Nephron (organoid): ENCODE measurements around the gene MTCH1.
A peak's percentile ranks its signal among the peaks of the same experiment; 100 is the strongest.

ENCODE experiments used
- H3K27ac Mint-ChIP-seq, 3 experiments: 2 replicates each; pipeline ENCODE4 v1.8.0; 2020; ENCODE audit warnings: mixed read lengths in 3 of 3, mild to moderate bottlenecking in 2 of 3, moderate library complexity in 1 of 3
- H3K27me3 Mint-ChIP-seq: 2 replicates; pipeline ENCODE4 v1.8.0; 2021; ENCODE audit warnings: low read depth, mild to moderate bottlenecking, moderate library complexity, mixed read lengths
- H3K36me3 Mint-ChIP-seq: 2 replicates; pipeline ENCODE4 v1.8.0; 2020; ENCODE audit warnings: low read depth, mixed read lengths
- H3K4me1 Mint-ChIP-seq: 2 replicates; pipeline ENCODE4 v1.8.0; 2020; ENCODE audit warnings: mixed read lengths
- H3K4me3 Mint-ChIP-seq, 3 experiments: 2 replicates each; pipeline ENCODE4 v1.8.0; 2020; ENCODE audit warnings: mild to moderate bottlenecking in 3 of 3, mixed read lengths in 3 of 3, moderate library complexity in 2 of 3
- H3K9me3 Mint-ChIP-seq: 2 replicates; pipeline ENCODE4 v1.8.0; 2020; ENCODE audit warnings: mixed read lengths
- TF ChIP-seq, protein P1 (sequence below), 3 experiments: fragments of 200-600 bp; sonication (generic); IDR thresholded peaks; one replicate each; pipeline ENCODE4 v1.5.0; 2021; ENCODE audit warnings: antibody characterized with exemption in 3 of 3; ENCODE audit not compliant: unreplicated experiment in 3 of 3

The MTCH1 gene, protein sequence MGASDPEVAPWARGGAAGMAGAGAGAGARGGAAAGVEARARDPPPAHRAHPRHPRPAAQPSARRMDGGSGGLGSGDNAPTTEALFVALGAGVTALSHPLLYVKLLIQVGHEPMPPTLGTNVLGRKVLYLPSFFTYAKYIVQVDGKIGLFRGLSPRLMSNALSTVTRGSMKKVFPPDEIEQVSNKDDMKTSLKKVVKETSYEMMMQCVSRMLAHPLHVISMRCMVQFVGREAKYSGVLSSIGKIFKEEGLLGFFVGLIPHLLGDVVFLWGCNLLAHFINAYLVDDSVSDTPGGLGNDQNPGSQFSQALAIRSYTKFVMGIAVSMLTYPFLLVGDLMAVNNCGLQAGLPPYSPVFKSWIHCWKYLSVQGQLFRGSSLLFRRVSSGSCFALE

DNA sequence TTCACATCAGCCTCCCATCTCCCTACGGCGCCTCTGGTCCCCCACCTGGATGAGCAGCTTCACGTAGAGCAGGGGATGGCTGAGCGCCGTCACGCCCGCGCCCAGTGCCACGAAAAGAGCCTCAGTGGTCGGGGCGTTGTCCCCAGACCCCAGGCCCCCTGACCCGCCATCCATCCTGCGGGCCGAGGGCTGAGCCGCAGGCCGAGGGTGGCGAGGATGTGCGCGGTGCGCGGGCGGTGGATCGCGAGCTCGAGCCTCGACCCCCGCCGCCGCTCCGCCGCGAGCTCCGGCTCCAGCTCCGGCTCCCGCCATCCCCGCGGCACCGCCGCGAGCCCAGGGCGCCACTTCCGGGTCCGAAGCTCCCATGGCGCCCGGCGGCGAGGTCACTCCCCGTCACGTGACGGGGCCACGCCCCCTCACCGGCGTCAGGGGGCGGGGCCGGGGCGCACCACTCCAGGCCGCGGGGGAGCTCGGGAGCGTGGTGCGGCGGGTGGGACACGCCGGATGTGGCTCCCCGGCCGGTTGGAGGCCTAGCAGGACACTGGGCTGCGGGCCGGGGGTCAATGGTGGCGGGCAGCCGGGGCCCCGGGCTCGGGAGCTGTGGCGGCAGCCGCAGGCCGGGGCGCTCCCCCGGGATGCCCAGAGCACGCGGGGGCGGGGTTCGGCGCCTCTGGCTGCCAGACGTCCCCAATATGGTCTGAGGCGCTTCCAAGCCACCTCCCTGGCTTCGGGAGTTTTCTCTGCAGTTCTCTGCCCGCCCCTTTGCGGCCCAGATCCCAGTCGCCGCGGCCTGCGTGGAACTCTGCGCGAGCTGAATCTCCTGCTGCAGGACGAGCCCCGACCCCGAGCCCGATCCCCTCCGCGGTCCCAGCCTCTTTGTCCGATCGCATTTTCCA, at the start of gene MTCH1:
MTCH1 (minus strand) TSS at position 389 of the 896 bp plus-strand sequence; CDS start at position 366, 23 bp downstream.
- no peaks in the 10 kb centered on the region for H3K27me3 Mint-ChIP-seq
- peaks cover 24% of the 10 kb centered on the region for H3K4me1 Mint-ChIP-seq
- TF ChIP-seq, protein P1, sequence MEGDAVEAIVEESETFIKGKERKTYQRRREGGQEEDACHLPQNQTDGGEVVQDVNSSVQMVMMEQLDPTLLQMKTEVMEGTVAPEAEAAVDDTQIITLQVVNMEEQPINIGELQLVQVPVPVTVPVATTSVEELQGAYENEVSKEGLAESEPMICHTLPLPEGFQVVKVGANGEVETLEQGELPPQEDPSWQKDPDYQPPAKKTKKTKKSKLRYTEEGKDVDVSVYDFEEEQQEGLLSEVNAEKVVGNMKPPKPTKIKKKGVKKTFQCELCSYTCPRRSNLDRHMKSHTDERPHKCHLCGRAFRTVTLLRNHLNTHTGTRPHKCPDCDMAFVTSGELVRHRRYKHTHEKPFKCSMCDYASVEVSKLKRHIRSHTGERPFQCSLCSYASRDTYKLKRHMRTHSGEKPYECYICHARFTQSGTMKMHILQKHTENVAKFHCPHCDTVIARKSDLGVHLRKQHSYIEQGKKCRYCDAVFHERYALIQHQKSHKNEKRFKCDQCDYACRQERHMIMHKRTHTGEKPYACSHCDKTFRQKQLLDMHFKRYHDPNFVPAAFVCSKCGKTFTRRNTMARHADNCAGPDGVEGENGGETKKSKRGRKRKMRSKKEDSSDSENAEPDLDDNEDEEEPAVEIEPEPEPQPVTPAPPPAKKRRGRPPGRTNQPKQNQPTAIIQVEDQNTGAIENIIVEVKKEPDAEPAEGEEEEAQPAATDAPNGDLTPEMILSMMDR (IDR thresholded peaks at IDR 0.05; ENCODE audit: unreplicated experiment in 3 of 3): no peak
- H3K4me3 Mint-ChIP-seq: peak within 1 kb of the TSS; percentile 94 to 100 (median 95)
- H3K9me3 Mint-ChIP-seq: no peaks in the 10 kb centered on the region
- peaks cover 8% of the 10 kb centered on the region for H3K36me3 Mint-ChIP-seq
- H3K27ac Mint-ChIP-seq: peak within 1 kb of the TSS; percentile 100

DNA sequence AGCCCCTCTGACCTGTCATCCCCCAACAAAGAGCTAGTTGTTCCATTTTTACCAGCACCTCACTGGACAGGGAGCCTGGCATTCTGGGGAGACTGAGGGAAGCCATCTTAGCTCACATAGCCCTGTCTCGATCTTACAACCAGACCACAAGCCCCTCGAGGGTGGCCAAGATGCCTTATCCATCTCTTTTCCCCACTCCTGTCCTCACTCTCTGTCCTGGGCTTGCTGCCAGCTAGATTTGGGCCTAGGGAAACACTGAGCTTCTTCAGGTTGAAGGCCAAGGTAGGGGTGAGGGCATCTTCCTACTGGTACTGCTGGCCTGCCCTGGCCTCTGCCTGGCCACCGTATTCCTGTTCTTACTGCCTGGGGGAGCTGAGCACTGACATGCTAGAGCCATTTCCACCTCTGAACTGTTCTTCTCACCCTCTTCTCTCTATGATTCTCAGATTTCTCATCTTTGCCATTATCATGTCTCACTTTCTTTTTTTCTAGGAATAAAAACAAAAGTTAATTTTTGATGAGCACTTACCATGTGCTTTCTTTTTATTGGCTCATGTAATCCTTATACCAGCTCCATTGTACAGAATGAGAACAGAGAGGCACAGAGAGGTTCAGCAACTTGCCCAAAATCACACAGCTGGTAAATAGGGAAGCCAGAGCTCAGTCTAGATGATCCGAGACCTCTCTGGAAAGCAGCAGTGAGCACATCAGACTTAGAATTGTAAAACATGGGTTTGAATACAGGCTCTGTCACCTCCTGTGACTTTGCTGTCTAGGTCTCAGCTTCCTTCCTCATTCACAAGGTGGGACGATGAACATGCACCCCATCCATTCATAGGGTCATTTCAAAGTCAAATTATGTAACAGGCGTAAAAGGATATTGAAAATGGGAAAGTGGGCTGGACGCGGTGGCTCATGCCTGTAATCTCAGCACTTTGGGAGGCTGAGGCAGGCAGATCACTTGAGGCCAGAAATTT, 48.1 kb upstream of the MTCH1 start:
- Mint-ChIP-seq H3K27ac (no peak overlapping the region), H3K4me3 (no peak overlapping the region), H3K36me3 (no peaks in the 10 kb centered on the region), H3K27me3 (no peaks in the 10 kb centered on the region), H3K9me3 (peaks cover 5% of the 10 kb centered on the region), H3K4me1 (peaks cover 10% of the 10 kb centered on the region)
- TF ChIP-seq, protein P1 (IDR thresholded peaks at IDR 0.05; ENCODE audit: unreplicated experiment in 3 of 3): no peak

DNA sequence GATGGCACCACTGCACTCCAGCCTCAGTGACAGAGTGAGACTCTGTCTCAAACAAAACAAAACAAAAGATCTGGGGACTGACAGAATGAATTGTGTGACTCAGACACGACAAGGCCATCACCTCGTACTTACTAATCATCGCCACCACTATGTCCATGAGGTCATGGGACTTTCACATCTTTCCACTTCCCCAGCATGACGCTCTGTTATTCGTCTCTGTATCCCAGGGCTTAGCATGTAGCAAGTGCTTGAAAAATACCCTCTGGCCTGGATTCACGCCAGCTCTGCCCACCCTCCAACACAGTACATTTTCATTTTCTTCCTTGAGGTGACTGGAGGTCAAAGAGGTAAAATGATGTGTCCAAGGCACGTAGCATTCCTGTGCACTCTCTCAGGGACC, 47.3 kb upstream of the MTCH1 start:
- Mint-ChIP-seq H3K9me3 (peaks cover 7% of the 10 kb centered on the region), H3K27ac (no peak overlapping the region), H3K4me1 (peaks cover 3% of the 10 kb centered on the region), H3K27me3 (no peaks in the 10 kb centered on the region), H3K36me3 (no peaks in the 10 kb centered on the region), H3K4me3 (no peak overlapping the region)
- TF ChIP-seq, protein P1 (IDR thresholded peaks at IDR 0.05; ENCODE audit: unreplicated experiment in 3 of 3): no peak

DNA sequence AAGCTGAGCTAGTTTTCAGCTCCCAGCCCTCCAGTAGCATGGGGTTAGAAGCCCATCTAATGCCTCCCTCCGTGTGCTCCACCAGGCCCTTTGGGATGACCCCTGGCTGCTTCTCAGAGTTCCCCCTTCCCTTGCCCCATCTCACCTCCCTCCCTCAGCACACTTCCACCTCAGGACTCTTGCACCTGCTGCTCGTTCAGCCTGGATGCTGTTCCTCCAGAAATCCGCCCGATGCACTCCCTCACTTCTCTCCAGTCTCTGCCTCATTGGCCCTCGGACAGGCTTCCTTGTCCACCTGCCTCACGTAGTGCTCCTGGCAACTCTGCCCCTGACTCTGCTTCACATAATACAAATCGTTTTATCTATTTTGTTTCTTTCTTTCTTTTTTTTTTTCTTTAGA, 46.2 kb upstream of the MTCH1 start:
- Mint-ChIP-seq H3K9me3 (peaks cover 7% of the 10 kb centered on the region), H3K36me3 (no peaks in the 10 kb centered on the region), H3K27me3 (no peaks in the 10 kb centered on the region), H3K27ac (no peak overlapping the region), H3K4me1 (no peaks in the 10 kb centered on the region), H3K4me3 (no peak overlapping the region)
- TF ChIP-seq, protein P1 (IDR thresholded peaks at IDR 0.05; ENCODE audit: unreplicated experiment in 3 of 3): no peak

DNA sequence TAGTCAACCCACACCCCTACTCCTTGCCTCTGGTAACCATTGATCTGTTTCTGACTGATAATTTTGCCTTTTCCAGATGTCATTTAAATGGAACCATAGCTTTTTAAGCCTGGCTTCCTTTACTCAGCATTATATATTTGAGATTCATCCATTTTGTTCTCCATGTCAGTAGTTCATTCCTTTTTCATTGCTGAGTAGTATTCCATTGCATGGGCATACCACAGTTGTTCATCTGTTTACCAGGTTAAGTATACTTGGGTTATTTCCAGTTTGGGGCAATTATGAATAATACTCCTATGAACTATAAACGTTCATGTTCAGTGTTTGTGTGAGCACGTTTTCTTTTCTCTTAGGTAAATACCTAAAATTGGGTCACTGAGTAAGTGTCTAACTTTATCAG, 44.6 kb upstream of the MTCH1 start:
- TF ChIP-seq, protein P1 (IDR thresholded peaks at IDR 0.05; ENCODE audit: unreplicated experiment in 3 of 3): no peak
- Mint-ChIP-seq H3K4me3 (no peak overlapping the region), H3K27ac (no peak overlapping the region), H3K36me3 (no peaks in the 10 kb centered on the region), H3K9me3 (peaks cover 7% of the 10 kb centered on the region), H3K27me3 (no peaks in the 10 kb centered on the region), H3K4me1 (no peaks in the 10 kb centered on the region)
